SK-MEL-5 (cell line): ENCODE data around the gene ZNF302. TPM values are rescaled to one million over a fixed set of nuclear protein-coding genes. Genes with fewer than 3 reads are reported as not detected.

Source experiments
- DNase-seq: peaks from one replicate; pipeline ENCODE4 v3.0.0-alpha.2; 2016; ENCODE audit warnings: low read depth, low spot score
- in situ Hi-C: cut with HindIII; loops from 2 replicates; pipeline ENCODE4 v1.10.0; 2016; ENCODE audit warnings: low sequenced_read_pairs, high pct_unique_total_duplicates, low pct_unique_long_range_greater_than_20kb
- small RNA-seq, 2 experiments: library from RNA; depleted of rRNA; stranded (forward); fragments of <200 nt; gene quantifications; one replicate each; pipeline ENCODE3, GENCODE V24; 2014
- total RNA-seq: library from RNA; depleted of rRNA; stranded (reverse); fragments of >200 nt; shearing (Covaris generic); gene quantifications from 2 replicates; pipeline ENCODE4 v1.2.3, GENCODE V29; 2014; rRNA removed

ZNF302 gene
- total RNA-seq, 1 experiment from 2014 or later: 22.1 TPM

DNA sequence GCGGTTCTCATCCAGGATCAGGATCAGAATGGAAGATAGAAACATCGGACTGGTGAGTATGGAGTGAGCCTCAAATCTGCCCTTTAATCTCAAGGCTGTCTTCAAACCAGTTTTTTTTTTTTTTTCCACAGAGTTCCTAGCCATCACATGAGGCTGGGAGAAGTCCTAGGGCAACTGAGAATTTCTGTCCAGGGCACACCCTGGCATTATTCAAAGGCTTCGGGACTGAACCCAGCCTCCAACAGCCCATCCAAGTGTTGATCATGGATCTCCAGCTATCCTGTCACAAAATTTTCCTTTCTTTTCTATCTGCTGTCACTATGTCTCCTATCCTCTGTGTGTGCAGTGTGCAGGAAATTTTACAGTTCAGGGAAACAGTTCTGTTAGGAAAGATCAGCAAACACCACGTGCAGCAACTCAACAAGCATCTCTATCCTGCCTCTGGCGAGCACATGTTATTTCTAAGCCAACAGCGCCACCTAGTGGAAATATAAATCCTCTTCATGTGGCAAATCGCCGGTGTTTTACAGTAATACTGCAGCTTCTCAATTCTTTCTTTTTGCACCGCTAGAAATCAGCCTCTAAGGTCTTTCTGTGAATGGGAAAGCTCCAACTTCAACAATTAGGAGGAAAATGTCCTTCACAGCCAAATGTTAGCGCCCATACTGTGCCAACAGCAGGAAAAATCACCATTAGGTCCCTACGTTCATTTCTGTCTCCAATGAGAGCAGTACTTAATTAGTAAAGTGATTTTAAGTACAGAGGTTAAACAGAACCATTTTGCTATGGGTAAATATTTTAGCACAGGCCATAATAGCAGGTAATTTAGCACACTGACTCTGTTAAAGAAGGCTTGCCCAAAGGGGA is 35.1 kb downstream of the ZNF302 start:
- in situ Hi-C loops: no loop called here

GRCh38 chr19:34713262-34713637 is 35.8 kb downstream of the ZNF302 start:
- no peak for DNase-seq
- in situ Hi-C loops: no loop called here

More for the DNA sequence above, 35.1 kb downstream of the ZNF302 start:
- peak; percentile 79 for DNase-seq

GRCh38 chr19:34715357-34715756 is 37.9 kb downstream of the ZNF302 start:
- in situ Hi-C loops: no loop called here
- DNase-seq: no peak

DNA sequence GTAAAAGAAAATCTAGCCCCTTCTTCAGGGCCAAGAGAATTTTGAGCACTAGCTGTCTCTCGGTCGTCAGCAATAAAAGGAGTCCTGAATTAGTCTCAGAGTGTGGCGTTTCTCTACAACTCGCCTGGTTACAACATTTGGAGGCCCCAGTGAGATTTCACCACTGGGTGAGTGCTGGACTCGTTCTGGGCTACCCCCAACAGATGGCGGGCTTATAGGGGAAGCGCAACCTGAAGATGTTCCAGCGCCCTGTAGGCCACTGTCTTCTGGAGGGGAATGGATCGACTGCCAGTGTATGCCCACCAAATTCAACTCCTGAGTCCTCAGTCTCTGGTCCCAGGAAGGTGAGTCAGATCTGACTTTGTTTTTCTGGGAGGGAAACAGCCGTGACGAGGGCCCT is 44.9 kb downstream of the ZNF302 start:
- in situ Hi-C loops: no loop called here
- no peak for DNase-seq

GRCh38 chr19:34725400-34725799 is 47.9 kb downstream of the ZNF302 start:
- DNase-seq: no peak
- in situ Hi-C loops: no loop called here

DNA sequence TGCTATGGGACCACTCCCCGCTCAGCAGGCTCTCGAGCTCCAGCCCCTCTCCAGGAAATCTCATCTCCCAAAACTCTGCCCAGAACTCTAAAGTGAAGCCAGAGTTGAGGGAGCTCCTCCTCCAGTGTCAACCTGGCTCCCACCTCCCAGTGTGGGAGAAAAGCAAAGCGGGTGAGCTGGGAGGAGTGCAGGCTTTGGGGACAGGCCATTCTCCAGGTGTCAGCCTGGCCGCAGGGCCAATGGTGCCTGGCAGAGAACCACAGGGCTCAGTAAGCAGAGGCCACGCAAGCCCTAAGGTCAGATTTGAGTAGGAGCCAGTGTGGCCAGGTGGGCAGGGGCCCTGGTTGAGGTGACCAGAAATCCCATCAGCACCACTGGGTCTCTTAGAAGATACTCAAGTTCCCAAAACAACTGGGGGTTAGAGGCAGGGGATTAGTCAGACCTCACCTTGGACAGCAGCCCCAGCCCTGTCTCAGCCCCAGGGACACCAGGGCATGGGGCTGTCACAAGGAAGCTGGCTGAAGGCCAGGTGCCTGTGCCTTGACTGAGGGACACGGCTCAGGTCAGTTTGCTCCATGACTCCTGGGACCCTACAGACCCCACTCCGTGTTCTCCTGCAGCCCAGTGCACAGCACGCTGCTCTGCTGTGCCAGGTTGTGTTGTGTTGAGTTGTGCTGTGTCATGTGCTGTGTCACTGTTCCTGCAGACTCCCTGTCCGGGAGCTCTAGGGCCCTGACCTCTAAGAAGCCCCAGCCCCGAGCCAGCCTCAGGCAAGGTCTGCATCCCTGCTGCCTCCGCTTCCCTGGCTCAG is 53.7 kb downstream of the ZNF302 start:
- in situ Hi-C loops: no loop called here
- no peak for DNase-seq

DNA sequence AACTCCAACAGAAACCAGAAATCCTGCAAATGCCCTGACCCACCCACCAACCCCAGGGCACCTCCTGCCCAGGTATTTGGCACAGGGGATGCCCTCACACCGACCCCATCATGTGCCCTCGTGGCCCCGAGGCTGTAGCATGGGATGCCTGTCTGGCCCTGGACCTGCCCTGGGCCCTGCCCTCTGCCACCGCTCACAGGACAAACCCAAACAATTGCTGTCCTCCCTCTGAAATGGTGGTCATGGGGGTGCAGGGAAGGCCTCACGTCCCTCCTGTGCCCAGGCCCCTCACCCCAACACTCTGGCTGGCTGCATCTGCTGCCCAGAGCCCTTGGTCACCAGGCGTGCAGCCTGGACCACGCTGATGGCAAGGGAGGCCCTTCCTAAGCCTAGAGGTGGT is 54.5 kb downstream of the ZNF302 start:
- in situ Hi-C loops: no loop called here
- DNase-seq: no peak

DNA sequence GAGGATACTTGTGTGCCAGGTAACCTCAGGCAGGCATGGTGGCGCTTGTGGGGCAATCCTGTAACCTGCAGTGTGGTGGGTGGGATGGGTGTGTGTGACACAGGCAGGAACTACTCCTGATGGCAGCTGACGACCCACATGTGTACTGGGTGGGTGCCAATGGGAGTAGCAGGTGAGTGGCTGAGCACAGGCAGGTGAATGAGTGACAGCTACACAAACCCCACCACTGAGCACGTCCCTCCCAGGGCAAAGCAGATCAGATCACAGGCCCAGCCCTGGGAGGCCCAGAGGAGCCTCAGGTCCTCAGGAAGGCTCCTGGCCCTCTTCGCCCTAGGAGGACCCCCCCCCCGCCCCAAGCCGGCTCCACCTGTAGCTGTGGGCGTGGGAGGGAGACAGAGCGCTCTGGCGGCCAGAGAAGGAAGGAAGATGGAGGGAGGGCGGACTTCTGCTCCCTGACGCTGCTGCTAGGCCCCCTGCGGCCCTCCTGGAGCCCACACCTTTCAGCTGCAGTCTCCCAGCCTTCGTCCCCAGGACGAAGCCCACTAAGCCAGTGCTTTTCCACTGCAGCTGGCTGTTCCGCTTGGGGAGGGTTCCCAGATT is 55.2 kb downstream of the ZNF302 start:
- in situ Hi-C loops: no loop called here
- no peak for DNase-seq

GRCh38 chr19:34733266-34733745 is 55.8 kb downstream of the ZNF302 start:
- in situ Hi-C loops: no loop called here
- DNase-seq: no peak

DNA sequence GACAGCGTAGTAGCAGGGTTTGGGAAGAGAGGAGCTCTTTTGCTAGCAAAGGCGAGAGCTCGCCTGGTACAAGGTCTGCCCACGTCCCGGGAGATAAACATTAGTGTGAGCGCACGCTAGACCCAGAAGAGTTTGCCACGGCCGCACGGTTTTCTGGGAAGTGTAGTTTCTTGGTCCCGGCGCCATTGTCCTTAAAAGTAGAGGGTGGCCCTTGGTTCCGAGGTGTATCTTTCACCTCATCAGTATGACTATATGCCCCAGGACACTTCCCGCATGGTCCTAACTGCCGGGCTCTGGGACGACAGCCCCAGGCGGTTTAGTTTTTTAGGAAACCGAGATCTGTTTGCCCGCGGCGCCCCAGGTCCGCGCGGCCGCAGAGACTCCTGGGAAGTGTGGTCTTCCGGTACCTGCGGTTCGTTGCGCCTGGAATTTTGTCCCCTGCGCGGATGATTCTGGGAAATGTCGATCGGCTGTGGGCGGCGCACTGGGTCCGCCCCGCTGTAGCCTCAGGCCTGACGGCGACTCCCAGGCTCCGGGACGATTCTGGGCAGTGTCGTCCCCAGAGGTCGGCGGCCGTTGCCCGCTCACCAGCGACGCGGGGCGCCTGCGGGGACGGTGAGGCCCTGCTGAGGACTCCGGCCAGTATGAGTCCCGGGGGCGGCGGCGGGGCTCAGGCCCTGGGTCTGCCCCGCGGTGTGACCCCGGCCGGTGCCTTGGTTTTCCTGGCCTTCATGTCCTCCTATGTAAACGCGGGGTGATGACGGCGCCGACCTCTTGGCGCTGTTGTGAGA is 56.5 kb downstream of the ZNF302 start, which contains the start of gene ZNF181:
ZNF181 (plus strand) TSS at position 498 of the 791 bp plus-strand sequence. CDS start 795 bp downstream, outside the sequence.
- peak; percentile 84 for DNase-seq
- in situ Hi-C loops: no loop called here

DNA sequence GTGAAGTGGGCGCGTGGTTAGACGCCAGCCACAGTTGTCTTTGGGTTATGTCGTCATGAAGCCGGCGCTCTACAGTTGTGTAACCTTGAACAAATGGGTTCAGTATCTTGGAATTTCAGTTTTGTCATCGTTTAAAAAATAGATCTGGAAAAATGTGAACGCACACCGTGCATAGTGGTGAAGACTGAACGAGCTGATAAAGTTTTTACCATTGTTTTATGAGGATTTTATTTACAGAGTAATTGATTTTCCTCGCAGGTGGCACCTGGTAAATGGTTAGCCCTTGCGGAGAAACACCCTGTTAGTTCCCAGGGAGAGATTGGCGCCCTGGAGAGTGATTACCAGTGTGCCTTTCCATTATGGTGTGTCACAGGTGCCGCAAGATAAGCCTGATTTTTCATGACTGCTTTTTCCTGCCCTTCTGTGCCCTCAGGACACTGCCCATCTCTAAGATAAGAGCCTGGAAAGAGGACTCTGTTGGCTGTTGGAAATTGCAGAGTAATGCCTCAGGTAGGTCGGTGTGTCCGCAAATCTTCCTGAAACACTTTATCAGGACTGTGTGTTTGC is 57.1 kb downstream of the ZNF302 start:
- DNase-seq: peak; percentile 87
- in situ Hi-C loops: no loop called here

Small RNAs within 50 kb of the gene (small RNA-seq; reads per million reads assigned to genes)
- 0 reads per million in 2 experiments for gene RF00611

Other genes with a start within 250 kb of the ZNF302 start
- 298 and 299 TPM in 2 replicates for gene UBA2, start 249.3 kb upstream of the ZNF302 start, total RNA-seq
- 4.7 and 10.8 TPM in 2 replicates for gene WTIP, start 195.9 kb upstream of the ZNF302 start, total RNA-seq
- gene SCGB2B2, start 519 bp upstream of the ZNF302 start, total RNA-seq: not detected in 2 replicates
- gene ZNF181, start 56.6 kb downstream of the ZNF302 start, total RNA-seq: 18.5 and 21.7 TPM in 2 replicates
- gene ZNF599, start 95.5 kb downstream of the ZNF302 start, total RNA-seq: 1.8 and 2.5 TPM in 2 replicates
- 3.2 and 3.9 TPM in 2 replicates for gene ZNF30, start 249.2 kb downstream of the ZNF302 start, total RNA-seq